Subcutaneous abdominal adipose tissue (tissue), 5 donors: ENCODE measurements around the gene STIP1.

Experiments used
- H3K27ac ChIP-seq: one replicate; pipeline ENCODE4 v1.7.0; 2013; ENCODE audit warnings: low read depth, mild to moderate bottlenecking, inconsistent platforms, low read length, moderate library complexity
- H3K27me3 ChIP-seq, 5 donors: one replicate each; pipeline ENCODE4 v1.7.0; 2013; ENCODE audit warnings: low read length in 5 of 5, inconsistent platforms in 1 of 5; ENCODE audit not compliant: control insufficient read depth in 5 of 5, insufficient read depth in 4 of 5
- H3K36me3 ChIP-seq, 5 donors: one replicate each; pipeline ENCODE4 v1.7.0; 2013; ENCODE audit warnings: low read length in 5 of 5; ENCODE audit not compliant: control insufficient read depth in 5 of 5, insufficient read depth in 5 of 5
- H3K4me1 ChIP-seq, 5 donors: one replicate each; pipeline ENCODE4 v1.7.0; 2013; ENCODE audit warnings: low read length in 5 of 5, mild to moderate bottlenecking in 3 of 5, moderate library complexity in 1 of 5; ENCODE audit not compliant: control insufficient read depth in 5 of 5, insufficient read depth in 5 of 5
- H3K4me3 ChIP-seq, 5 donors: one replicate each; pipeline ENCODE4 v1.7.0; 2013; ENCODE audit warnings: low read length in 5 of 5, low read depth in 1 of 5
- H3K9ac ChIP-seq, 5 donors: one replicate each; pipeline ENCODE4 v1.7.0; 2013; ENCODE audit warnings: low read length in 5 of 5, mild to moderate bottlenecking in 4 of 5, moderate library complexity in 3 of 5
- H3K9me3 ChIP-seq, 5 donors: one replicate each; pipeline ENCODE4 v1.7.0; 2013; ENCODE audit warnings: low read length in 5 of 5; ENCODE audit not compliant: control insufficient read depth in 5 of 5
- donor health status: healthy.
- donor health status: healthy.
- donor health status: healthy.
- donor health status: healthy.
- donor health status: healthy.

The STIP1 gene

DNA sequence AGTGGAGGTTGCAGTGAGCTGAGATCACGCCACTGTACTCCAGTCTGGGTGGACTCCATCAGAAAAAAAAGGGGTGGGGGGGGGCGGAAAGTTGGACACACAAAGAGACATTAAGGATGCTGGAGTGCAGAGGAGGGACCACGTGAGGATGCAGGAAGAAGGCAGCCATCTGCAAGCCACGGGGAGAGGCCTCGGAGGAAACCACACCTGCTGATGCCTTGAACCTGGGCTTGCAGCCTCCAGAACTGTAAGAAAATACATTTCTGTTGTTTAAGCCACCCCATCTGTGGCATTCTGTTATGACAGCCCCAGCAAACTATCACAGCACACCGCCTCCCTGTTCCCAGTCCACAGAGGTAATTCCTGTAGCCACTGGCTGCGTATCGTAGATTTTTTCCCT is 9.2 kb upstream of the STIP1 start:
- H3K4me3 ChIP-seq: no peak overlapping the region
- no peak overlapping the region for H3K9ac ChIP-seq
- no peaks in the 10 kb centered on the region for H3K27me3 ChIP-seq
- no peak overlapping the region for H3K27ac ChIP-seq
- H3K4me1 ChIP-seq: peaks cover 2 to 13% (median 11%) of the 10 kb centered on the region in 5 donors
- H3K36me3 ChIP-seq: no peaks in the 10 kb centered on the region
- H3K9me3 ChIP-seq: peaks cover 0 to 4% (median 0%) of the 10 kb centered on the region in 5 donors

- Histone ChIP-seq H3K9ac (no peak overlapping the region), H3K27me3 (no peaks in the 10 kb centered on the region), H3K9me3 (peaks cover 0 to 4% (median 0%) of the 10 kb centered on the region in 5 donors), H3K4me3 (no peak overlapping the region), H3K4me1 (peaks cover 2 to 17% (median 14%) of the 10 kb centered on the region in 5 donors), H3K27ac (no peak overlapping the region), H3K36me3 (no peaks in the 10 kb centered on the region)
Measured at GRCh38 chr11:64178203-64178602, 7.8 kb upstream of the STIP1 start.

GRCh38 chr11:64178951-64179639 is 6.9 kb upstream of the STIP1 start:
- no peak overlapping the region for H3K27ac ChIP-seq
- no peaks in the 10 kb centered on the region for H3K36me3 ChIP-seq
- H3K4me1 ChIP-seq: peaks cover 2 to 26% (median 19%) of the 10 kb centered on the region in 5 donors
- H3K9ac ChIP-seq: no peak overlapping the region
- H3K4me3 ChIP-seq: no peak overlapping the region
- H3K27me3 ChIP-seq: no peaks in the 10 kb centered on the region
- no peaks in the 10 kb centered on the region for H3K9me3 ChIP-seq

- H3K27ac ChIP-seq: no peak overlapping the region
- peaks cover 6 to 40% (median 31%) of the 10 kb centered on the region in 5 donors for H3K4me1 ChIP-seq
- peak overlapping the region in 3 of 5 donors; percentile 21 to 47 (median 30) for H3K9ac ChIP-seq
- H3K27me3 ChIP-seq: peaks cover 0 to 2% (median 0%) of the 10 kb centered on the region in 5 donors
- no peaks in the 10 kb centered on the region for H3K9me3 ChIP-seq
- no peaks in the 10 kb centered on the region for H3K36me3 ChIP-seq
- H3K4me3 ChIP-seq: peak overlapping the region in 1 of 5 donors; percentile 47
Measured at GRCh38 chr11:64180891-64181290, 5.1 kb upstream of the STIP1 start.

- no peaks in the 10 kb centered on the region for H3K36me3 ChIP-seq
- H3K4me3 ChIP-seq: peak overlapping the region in 4 of 5 donors; percentile 29 to 47 (median 36)
- peak overlapping the region in 3 of 5 donors; percentile 21 to 47 (median 30) for H3K9ac ChIP-seq
- peak overlapping the region; percentile 74 for H3K27ac ChIP-seq
- H3K27me3 ChIP-seq: peaks cover 0 to 2% (median 0%) of the 10 kb centered on the region in 5 donors
- no peaks in the 10 kb centered on the region for H3K9me3 ChIP-seq
- H3K4me1 ChIP-seq: peaks cover 8 to 40% (median 31%) of the 10 kb centered on the region in 5 donors
Measured at GRCh38 chr11:64181506-64182411, 4.2 kb upstream of the STIP1 start.

DNA sequence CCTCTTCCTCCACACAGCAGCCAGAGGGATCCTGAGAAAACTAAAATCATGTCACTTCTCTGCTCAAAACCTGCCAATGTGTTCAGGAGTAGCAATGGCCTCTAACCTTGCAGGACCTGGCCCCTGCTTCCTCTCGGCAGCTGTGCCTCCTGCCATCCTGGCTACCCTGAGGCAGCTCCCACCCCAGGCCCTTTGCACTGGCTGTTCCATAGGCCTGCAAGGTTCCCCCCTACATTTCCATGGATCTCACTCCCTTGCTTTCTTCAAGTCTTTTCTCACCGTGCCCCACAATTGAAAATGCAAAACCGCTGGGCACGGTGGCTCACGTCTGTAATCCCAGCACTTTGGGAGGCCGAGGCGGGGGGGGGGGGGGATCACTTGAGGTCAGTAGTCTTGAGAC is 2.1 kb upstream of the STIP1 start:
- Histone ChIP-seq H3K4me1 (peaks cover 8 to 40% (median 31%) of the 10 kb centered on the region in 5 donors), H3K36me3 (peaks cover 0 to 4% (median 0%) of the 10 kb centered on the region in 5 donors), H3K27ac (no peak overlapping the region), H3K9me3 (no peaks in the 10 kb centered on the region), H3K4me3 (no peak overlapping the region), H3K9ac (peak overlapping the region in 1 of 5 donors; percentile 3), H3K27me3 (peaks cover 0 to 2% (median 0%) of the 10 kb centered on the region in 5 donors)

DNA sequence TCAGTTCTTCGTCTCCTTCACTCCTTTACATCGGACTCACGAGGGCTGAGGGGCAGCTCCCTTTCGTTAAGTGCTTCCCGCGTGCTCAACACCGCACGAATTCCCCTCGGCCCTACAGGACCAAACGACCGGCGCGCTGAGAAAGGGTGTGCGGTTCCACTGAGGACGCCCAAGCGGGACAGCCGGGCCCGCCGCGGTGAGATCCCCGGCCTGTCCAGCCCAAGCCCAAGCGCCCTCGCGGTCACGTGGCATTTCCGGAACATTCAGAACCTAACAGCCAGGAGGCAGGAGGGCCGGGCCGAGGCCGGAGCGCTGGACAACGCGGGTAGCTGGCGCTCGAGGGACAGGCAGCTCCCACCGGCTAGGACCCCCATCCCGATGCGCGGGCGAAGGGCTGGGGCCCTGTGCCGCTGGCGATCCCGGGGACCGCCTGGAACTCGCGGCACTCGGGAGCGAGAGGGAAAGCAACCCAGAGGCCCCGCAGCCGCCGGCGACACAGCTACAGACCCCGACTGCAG is 737 bp upstream of the STIP1 start:
- peaks cover 8 to 47% (median 38%) of the 10 kb centered on the region in 5 donors for H3K4me1 ChIP-seq

GRCh38 chr11:64186492-64187165 is 658 bp downstream of the STIP1 start:
- H3K36me3 ChIP-seq: peaks cover 0 to 4% (median 0%) of the 10 kb centered on the region in 5 donors
- H3K9ac ChIP-seq: peak overlapping the region in 1 of 5 donors; percentile 24
- H3K9me3 ChIP-seq: no peaks in the 10 kb centered on the region
- H3K4me3 ChIP-seq: no peak overlapping the region
- peaks cover 6 to 35% (median 28%) of the 10 kb centered on the region in 5 donors for H3K4me1 ChIP-seq
- H3K27ac ChIP-seq: no peak overlapping the region
- peaks cover 0 to 2% (median 0%) of the 10 kb centered on the region in 5 donors for H3K27me3 ChIP-seq

More for the DNA sequence above, 737 bp upstream of the STIP1 start:
- Histone ChIP-seq H3K9me3 (no peaks in the 10 kb centered on the region), H3K4me3 (peak overlapping the region; percentile 65 to 85 (median 77)), H3K9ac (peak overlapping the region; percentile 80 to 92 (median 88)), H3K27me3 (peaks cover 0 to 2% (median 0%) of the 10 kb centered on the region in 5 donors), H3K36me3 (peaks cover 0 to 4% (median 0%) of the 10 kb centered on the region in 5 donors), H3K27ac (no peak overlapping the region)

DNA sequence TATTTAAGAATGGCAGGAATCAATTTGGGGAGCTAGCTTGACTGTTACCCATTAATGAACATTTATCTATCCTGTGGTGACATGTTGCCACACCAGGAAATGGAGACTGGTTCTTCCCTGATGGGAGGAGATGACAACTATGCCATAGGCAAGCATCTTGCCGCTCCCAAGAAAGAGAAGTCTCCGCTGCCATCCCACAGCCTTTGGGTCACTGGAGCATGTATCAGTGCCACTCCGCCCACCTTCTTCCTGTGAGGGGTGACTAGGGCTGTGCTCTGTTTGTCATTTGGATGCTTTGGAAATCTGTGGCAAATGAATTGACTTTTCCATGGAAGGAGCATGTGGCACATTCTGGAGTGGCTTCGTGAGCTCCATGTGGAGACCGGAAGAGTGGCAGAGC is 6.5 kb downstream of the STIP1 start:
- Histone ChIP-seq H3K27ac (no peak overlapping the region), H3K4me1 (peaks cover 0 to 7% (median 7%) of the 10 kb centered on the region in 5 donors), H3K9me3 (no peaks in the 10 kb centered on the region), H3K4me3 (no peak overlapping the region), H3K27me3 (no peaks in the 10 kb centered on the region), H3K36me3 (peaks cover 16 to 56% (median 51%) of the 10 kb centered on the region in 5 donors), H3K9ac (no peak overlapping the region)
